OCI-LY3 (cell line): ENCODE results near the gene DCAF17.

ENCODE experiments used
- H2AFZ ChIP-seq: fragments of 200-600, 300-600 bp; shearing (Covaris generic); 2 replicates; pipeline ENCODE4 v1.6.0; 2014; ENCODE audit warnings: antibody characterized with exemption, low read depth, low read length
- H3K27ac ChIP-seq: fragments of 200-600, 300-600 bp; sonication (generic); 2 replicates; pipeline ENCODE4 v1.5.1; 2014; ENCODE audit warnings: mild to moderate bottlenecking, low read length, moderate library complexity, mixed read lengths
- H3K27me3 ChIP-seq: fragments of 200-600, 300-600 bp; sonication (generic); 2 replicates; pipeline ENCODE4 v1.6.1; 2014; ENCODE audit warnings: low read depth, low read length, mixed read lengths
- H3K36me3 ChIP-seq: fragments of 200-600, 300-600 bp; sonication (generic); replicated peaks from 2 replicates; pipeline ENCODE3; 2014; ENCODE audit warnings: low read depth, low read length, mixed read lengths
- H3K4me1 ChIP-seq: fragments of 300-600, 200-600 bp; sonication (generic); 2 replicates; pipeline ENCODE4 v1.6.1; 2014; ENCODE audit warnings: low read length, mixed read lengths
- H3K4me2 ChIP-seq: fragments of 200-600, 300-600 bp; sonication (generic); 2 replicates; pipeline ENCODE4 v1.6.1; 2014; ENCODE audit warnings: low read length, mixed read lengths
- H3K4me3 ChIP-seq: fragments of 300-600, 200-600 bp; sonication (generic); 2 replicates; pipeline ENCODE4 v1.5.1; 2014; ENCODE audit warnings: antibody characterized with exemption, mild to moderate bottlenecking, low read length, moderate library complexity
- H3K79me2 ChIP-seq: fragments of 300-600, 200-600 bp; shearing (Covaris generic); 2 replicates; pipeline ENCODE4 v1.6.1; 2014; ENCODE audit warnings: mild to moderate bottlenecking, low read length, mixed read lengths
- H3K9ac ChIP-seq: fragments of 300-600, 200-600 bp; shearing (Covaris generic); 2 replicates; pipeline ENCODE4 v1.6.0; 2014; ENCODE audit warnings: mild to moderate bottlenecking, low read length, moderate library complexity
- H3K9me3 ChIP-seq: fragments of 200-600, 300-600 bp; shearing (Covaris generic); 2 replicates; pipeline ENCODE4 v1.6.1; 2014; ENCODE audit warnings: low read length, mixed read lengths; ENCODE audit not compliant: insufficient read depth
- H4K20me1 ChIP-seq: fragments of 200-600, 300-600 bp; sonication (generic); 2 replicates; pipeline ENCODE4 v1.6.1; 2016; ENCODE audit warnings: low read length, mixed read lengths; ENCODE audit not compliant: insufficient read depth
- EZH2phosphoT487 ChIP-seq: fragments of 200-600 bp; shearing (Covaris generic); IDR thresholded peaks from 2 replicates; pipeline ENCODE4 v1.6.1; 2018; ENCODE audit warnings: antibody characterized with exemption, mixed run types, low read depth
- TF ChIP-seq, protein P1 (sequence below): fragments of 200-600, 300-600 bp; sonication (generic); IDR thresholded peaks from 2 replicates; pipeline ENCODE4 v1.5.1; 2014; ENCODE audit warnings: antibody characterized with exemption, low read length, low read depth

Gene DCAF17

DNA sequence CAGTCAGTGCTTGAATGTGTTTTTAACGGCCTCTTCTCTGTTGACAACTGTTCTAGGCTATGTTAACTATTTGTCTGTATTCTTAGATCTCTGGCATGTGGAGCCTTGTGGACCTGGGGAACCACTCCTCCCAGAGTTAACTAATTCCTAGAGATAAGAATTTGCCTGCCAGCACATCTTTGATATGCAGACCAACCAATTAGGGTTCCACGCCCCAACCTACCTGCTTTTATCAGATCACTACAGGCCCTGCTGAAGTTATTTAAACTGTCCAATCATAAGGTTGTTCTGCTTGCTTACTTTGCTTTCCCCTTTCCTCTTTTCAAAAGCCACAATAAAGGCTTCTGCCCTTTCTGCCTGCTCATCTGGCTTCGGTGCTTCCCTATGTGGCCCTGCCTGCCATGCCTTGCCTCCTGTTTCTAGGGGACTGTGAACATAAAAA is 79.7 kb downstream of the DCAF17 start:
- peak overlapping the region; percentile 75 for H3K4me2 ChIP-seq
- H3K9me3 ChIP-seq, result no peaks in the 10 kb centered on the region
- no peaks in the 10 kb centered on the region for H3K36me3 ChIP-seq
- TF ChIP-seq, protein P1, sequence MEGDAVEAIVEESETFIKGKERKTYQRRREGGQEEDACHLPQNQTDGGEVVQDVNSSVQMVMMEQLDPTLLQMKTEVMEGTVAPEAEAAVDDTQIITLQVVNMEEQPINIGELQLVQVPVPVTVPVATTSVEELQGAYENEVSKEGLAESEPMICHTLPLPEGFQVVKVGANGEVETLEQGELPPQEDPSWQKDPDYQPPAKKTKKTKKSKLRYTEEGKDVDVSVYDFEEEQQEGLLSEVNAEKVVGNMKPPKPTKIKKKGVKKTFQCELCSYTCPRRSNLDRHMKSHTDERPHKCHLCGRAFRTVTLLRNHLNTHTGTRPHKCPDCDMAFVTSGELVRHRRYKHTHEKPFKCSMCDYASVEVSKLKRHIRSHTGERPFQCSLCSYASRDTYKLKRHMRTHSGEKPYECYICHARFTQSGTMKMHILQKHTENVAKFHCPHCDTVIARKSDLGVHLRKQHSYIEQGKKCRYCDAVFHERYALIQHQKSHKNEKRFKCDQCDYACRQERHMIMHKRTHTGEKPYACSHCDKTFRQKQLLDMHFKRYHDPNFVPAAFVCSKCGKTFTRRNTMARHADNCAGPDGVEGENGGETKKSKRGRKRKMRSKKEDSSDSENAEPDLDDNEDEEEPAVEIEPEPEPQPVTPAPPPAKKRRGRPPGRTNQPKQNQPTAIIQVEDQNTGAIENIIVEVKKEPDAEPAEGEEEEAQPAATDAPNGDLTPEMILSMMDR, result no peak
- no peak for TF ChIP-seq EZH2phosphoT487
- H3K4me1 ChIP-seq, result peaks cover 56% of the 10 kb centered on the region
- peak overlapping the region; percentile 40; the same call in 1 of the 2 replicates for H3K9ac ChIP-seq
- H4K20me1 ChIP-seq, result no peaks in the 10 kb centered on the region
- H3K27me3 ChIP-seq, result no peaks in the 10 kb centered on the region
- peak overlapping the region; percentile 88 for H3K27ac ChIP-seq
- H3K4me3 ChIP-seq, result peak overlapping the region; percentile 32; the same call in 1 of the 2 replicates
- H2AFZ ChIP-seq, result peak overlapping the region; percentile 50; the same call in 1 of the 2 replicates
- H3K79me2 ChIP-seq, result no peaks in the 10 kb centered on the region

DNA sequence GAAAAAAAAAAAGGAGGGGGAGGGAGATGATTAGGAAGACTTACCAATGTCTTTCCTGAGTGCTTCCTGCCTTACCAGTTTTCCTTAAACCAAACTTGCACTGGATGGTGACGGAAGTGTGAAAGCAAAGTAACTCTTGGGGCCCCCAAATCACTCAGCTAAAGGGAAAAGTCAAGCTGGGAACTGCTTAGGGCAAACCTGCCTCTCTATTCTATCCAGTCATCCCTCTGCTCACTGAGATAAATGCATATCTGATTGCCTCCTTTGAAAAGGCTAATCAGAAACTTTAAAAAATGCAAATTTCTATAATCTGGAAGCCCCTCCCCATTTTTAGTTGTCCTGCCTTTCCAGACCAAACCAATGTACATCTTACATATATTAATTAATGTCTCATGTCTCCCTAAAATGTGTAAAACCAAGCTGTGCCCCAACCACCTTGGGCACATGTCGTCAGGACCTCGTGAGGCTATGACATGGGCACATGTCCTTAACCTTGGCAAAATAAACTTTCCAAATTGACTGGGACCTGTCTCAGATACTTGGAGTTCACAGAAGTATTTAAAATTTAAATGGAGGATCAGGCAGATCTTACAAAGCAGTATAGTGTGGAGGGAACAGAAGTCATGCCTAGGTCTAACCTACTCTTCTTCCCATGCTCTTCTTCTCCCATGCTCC is 81.0 kb downstream of the DCAF17 start:
- Histone ChIP-seq H3K4me2 (no peak overlapping the region), H3K27ac (no peak overlapping the region), H3K9ac (no peak overlapping the region), H3K4me1 (peaks cover 48% of the 10 kb centered on the region), H3K36me3 (no peaks in the 10 kb centered on the region), H3K9me3 (no peaks in the 10 kb centered on the region), H3K79me2 (no peaks in the 10 kb centered on the region), H2AFZ (no peak overlapping the region), H4K20me1 (no peaks in the 10 kb centered on the region), H3K27me3 (peaks cover 3% of the 10 kb centered on the region; the same call in 1 of the 2 replicates), H3K4me3 (no peak overlapping the region)
- TF ChIP-seq EZH2phosphoT487, result no peak
- TF ChIP-seq, protein P1, result no peak

DNA sequence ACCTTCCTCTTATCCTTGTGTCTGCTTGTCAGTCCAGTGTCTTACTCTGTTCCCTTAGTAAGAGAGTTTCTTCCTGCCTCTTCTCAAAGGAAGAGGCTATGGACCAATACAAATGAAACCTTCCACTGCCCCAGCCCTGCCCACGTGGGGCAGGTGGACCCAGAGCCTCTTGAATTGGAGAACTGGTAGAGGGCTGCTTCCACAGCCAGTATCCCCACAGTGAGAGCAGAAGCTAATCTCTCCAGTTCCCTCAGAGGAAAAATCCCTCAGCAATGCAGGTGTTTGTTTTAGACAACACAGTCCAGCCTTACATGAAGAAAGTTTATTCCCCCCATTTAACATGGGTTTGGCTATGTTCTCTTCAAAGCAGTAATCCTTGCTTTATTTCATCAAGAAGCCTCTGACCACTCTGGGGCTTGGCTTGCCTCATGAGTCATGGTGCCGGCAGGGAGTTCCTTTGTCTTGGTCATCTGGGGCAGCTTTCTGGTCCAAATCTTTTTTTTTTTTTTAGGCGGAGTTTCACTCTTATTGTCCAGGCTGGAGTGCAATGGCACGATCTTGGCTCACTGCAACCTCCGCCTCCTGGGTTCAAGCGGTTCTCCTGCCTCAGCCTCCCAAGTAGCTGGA is 81.8 kb downstream of the DCAF17 start:
- peaks cover 41% of the 10 kb centered on the region for H3K4me1 ChIP-seq
- no peaks in the 10 kb centered on the region for H3K79me2 ChIP-seq
- H3K27ac ChIP-seq, result no peak overlapping the region
- no peaks in the 10 kb centered on the region for H3K9me3 ChIP-seq
- H2AFZ ChIP-seq, result no peak overlapping the region
- H3K4me3 ChIP-seq, result no peak overlapping the region
- no peaks in the 10 kb centered on the region for H3K36me3 ChIP-seq
- H4K20me1 ChIP-seq, result no peaks in the 10 kb centered on the region
- peaks cover 3% of the 10 kb centered on the region; the same call in 1 of the 2 replicates for H3K27me3 ChIP-seq
- TF ChIP-seq EZH2phosphoT487, result no peak
- TF ChIP-seq, protein P1, result no peak
- no peak overlapping the region for H3K4me2 ChIP-seq
- no peak overlapping the region for H3K9ac ChIP-seq

DNA sequence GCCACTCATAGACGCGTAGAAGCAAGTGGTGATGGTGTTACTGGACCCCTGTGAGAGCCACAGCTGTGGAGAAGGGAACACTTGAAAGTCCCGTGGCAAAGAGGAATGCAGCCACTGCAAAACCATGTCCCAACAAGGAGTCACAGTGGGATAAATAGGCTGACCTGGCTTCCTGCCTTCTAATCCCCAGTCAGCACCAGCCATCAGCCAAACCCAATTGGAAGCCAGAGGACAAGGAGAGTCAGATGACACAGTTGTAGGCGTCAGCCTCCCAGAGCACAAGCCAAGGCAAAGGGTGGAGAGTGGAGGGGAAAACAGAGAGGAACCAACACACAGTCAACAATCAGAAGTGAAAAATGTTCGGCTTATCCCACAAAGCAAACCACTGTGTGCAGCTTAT is 82.8 kb downstream of the DCAF17 start:
- TF ChIP-seq EZH2phosphoT487, result no peak
- TF ChIP-seq, protein P1, result no peak
- no peaks in the 10 kb centered on the region for H3K9me3 ChIP-seq
- H3K36me3 ChIP-seq, result no peaks in the 10 kb centered on the region
- H3K4me2 ChIP-seq, result no peak overlapping the region
- peaks cover 3% of the 10 kb centered on the region; the same call in 1 of the 2 replicates for H3K27me3 ChIP-seq
- no peak overlapping the region for H2AFZ ChIP-seq
- no peak overlapping the region for H3K9ac ChIP-seq
- H3K4me3 ChIP-seq, result no peak overlapping the region
- peaks cover 39% of the 10 kb centered on the region for H3K4me1 ChIP-seq
- no peaks in the 10 kb centered on the region for H3K79me2 ChIP-seq
- H3K27ac ChIP-seq, result no peak overlapping the region
- H4K20me1 ChIP-seq, result no peaks in the 10 kb centered on the region
